HFF-Myc (cell line): Measurements from ENCODE around the gene IL23A.

Experiments used
- DNase-seq: peaks from one replicate; pipeline ENCODE4 v3.0.0-alpha.2; 2011; ENCODE audit warnings: low read depth; ENCODE audit errors: extremely low read depth
- H3K4me3 ChIP-seq: replicated peaks from 2 replicates; pipeline ENCODE4 v1.5.1; 2011; ENCODE audit warnings: low read depth, mild to moderate bottlenecking, control low read depth, low read length
- TF ChIP-seq, protein P1 (sequence below): IDR thresholded peaks from 2 replicates; pipeline ENCODE4 v1.5.1; 2012; ENCODE audit warnings: mild to moderate bottlenecking, low read depth, low read length, control low read depth; ENCODE audit errors: missing control alignments

Gene IL23A

DNA sequence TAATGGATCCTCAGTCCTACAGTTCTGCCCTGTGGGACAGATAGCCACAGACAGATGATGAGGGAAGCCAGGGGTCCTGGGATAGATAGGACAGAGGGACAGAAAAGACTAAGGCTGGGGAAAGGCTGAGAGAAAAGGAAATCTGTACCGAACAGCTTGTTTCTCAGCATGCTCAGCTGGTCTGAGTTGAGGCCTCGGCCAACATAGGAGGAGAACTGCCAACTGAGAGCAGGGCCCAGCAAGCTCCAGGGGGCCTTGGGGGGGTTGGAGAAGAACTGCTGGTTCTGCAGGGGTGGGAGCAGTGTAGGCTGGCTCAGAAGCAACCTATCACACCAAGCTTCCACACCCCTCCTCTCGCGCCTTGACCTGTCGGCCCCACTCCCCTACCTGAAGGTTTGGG lies 10.1 kb downstream of the IL23A start:
- DNase-seq, result no peak
- no peak overlapping the region for H3K4me3 ChIP-seq
- TF ChIP-seq, protein P1, sequence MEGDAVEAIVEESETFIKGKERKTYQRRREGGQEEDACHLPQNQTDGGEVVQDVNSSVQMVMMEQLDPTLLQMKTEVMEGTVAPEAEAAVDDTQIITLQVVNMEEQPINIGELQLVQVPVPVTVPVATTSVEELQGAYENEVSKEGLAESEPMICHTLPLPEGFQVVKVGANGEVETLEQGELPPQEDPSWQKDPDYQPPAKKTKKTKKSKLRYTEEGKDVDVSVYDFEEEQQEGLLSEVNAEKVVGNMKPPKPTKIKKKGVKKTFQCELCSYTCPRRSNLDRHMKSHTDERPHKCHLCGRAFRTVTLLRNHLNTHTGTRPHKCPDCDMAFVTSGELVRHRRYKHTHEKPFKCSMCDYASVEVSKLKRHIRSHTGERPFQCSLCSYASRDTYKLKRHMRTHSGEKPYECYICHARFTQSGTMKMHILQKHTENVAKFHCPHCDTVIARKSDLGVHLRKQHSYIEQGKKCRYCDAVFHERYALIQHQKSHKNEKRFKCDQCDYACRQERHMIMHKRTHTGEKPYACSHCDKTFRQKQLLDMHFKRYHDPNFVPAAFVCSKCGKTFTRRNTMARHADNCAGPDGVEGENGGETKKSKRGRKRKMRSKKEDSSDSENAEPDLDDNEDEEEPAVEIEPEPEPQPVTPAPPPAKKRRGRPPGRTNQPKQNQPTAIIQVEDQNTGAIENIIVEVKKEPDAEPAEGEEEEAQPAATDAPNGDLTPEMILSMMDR, result no peak

DNA sequence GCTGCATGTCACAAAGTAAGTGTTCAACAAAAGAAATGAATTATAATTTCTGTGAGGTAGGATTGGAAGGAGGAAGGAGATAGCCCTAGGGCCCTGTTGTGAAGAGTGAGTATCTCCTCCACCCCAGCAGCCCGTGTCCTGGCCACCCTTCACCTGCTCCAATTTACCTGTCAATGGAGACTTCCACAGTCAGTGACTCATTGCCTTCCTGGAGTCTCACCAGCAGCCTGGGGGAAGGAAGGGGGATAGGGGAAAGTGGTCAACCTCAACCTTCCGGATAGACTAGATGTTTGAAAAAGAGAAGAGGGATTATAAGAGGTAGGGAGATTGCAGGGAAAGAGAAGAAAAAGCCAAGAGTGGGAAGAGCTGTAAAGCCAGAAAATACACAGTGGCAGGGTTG lies 12.0 kb downstream of the IL23A start:
- TF ChIP-seq, protein P1, result no peak
- no peak overlapping the region for H3K4me3 ChIP-seq
- no peak for DNase-seq

DNA sequence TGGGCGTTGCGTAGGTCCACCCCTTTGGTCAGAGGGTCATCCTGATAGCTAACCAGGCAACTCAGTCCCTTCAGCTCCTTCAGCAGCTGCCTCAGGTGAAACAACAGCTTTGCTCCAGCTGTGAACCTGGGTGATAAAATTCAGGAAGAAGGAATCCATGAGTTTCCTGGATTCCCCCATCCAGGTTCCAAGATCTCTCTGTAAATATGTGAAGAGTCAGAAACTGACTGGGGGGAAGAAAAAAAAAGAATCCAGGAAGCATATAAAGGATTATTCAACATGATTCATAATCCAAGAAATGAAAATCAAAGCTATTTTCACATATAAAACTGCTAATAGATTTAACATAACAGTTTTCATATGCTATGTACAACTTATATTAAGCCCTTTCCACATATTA lies 12.6 kb downstream of the IL23A start:
- TF ChIP-seq, protein P1, result no peak

DNA sequence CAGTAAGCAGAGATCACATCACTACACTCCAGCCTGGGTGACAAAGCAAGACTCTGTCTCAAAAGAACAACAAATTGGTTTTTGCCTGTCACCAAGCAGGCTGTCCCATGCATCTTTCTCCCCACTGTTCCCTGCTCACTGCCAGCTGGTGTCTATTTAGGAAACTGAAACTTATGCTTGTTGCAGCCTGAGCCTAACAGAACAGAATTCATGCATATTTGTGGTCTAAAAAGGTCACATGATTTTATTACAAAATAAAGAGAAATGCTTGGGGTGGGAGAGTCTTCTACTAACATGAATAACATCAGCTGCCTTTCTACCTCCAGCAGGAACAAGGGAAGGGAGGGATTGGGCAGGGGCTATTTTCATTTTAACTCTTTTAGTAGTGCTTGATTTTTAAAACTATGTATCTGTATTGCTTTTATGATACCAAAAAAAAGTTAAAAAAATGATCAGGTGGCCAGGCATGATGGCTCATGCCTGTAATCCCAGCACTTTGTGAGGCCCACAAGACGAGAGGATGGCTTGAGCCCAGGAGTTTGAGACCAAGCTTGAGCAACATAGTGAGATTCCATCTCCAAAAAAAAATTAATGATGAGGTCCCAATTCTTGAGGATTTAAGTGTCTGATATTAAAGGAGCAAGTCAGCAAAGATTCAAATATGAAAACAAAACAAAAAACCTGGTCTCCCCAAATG lies 20.3 kb downstream of the IL23A start:
- DNase-seq, result peak; percentile 66
- peak overlapping the region; percentile 61 for H3K4me3 ChIP-seq
- TF ChIP-seq, protein P1, result no peak

More for the DNA sequence above, 12.6 kb downstream of the IL23A start:
- no peak overlapping the region for H3K4me3 ChIP-seq
- DNase-seq, result no peak

DNA sequence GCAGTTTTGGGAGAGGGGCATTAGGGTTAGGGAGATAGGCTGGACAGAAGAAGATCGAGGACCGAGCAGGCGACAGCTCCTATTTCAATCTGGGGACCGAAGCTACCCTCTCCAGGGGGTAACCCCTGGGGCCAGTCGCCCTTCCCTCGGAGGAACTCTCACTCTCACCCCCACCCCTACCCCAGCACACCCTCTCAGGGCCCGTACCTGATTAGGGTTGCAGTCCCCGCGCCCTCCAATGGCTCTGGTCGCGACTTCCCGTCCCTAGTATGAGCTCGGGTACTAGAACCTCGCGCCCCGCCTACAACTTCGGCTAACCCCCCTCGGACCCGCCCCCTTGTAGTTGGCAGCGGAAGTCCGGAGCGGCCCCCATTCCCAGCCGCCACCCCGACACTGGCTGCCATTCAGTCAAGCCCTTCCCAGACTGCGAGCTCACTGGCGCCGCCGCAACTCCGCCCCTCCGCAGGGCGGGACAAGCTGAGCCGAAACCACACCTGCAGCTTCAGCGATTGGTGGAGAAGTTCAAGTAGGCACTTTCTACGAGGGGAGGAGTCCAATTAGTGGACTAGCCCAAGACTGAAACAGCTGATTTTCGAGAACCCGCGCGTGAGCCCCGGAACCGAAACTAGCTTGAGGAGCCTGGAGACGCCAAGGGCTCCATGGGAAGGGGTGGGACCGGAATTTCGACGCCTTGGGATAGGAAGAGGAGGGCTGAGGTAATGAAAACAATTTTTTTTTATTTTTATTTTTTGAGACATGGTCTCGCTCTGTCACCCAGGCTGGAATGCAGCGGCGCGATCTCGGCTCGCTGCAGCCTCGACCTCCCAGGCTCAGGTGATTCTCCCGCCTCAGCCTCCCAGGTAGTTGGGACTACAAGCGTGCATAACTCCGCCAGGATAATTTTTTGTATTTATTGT lies 21.4 kb downstream of the IL23A start, which contains the start of gene STAT2:
Gene STAT2, minus strand, starts transcription at position 257 of the 917 bp plus-strand sequence. CDS start 3,536 bp downstream, outside the sequence.
- H3K4me3 ChIP-seq, result peak within 1 kb of the TSS; percentile 61
- DNase-seq, result peak; percentile 100
- TF ChIP-seq, protein P1, result no peak

DNA sequence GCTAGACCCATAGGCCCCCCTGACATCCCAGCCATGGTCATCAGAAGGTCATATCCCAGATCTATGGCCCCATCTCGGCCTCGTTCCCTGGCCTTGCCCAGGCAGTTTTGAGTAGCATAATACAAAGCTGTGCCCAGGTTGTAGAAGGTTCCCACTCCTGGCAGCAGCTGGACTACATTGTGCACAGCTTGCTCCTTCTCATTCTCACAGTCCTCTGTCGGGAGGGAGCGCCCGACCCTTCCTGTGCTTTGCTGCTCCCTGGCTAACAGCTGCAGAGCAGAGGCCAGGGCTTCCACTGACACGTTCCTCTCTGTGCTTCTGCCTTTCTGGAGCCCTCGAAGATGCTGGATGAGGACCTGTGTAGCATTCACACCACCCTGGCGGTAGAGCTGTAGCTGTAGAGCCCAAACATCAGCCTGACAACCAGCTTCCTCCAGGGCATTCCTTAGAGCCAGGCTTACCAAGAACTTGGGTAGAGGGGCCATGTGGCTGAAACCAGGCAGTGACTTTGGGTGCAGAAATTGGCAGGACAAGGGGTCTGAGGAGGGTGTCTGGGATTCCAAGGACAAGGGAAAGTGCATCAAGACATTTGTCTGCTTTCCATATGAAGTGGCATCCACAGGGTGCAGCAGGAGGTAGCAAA lies 22.9 kb downstream of the IL23A start:
- TF ChIP-seq, protein P1, result no peak
- DNase-seq, result no peak
- H3K4me3 ChIP-seq, result no peak overlapping the region
